ENCODE measurements around the gene CCDC124. TPM values are rescaled to one million over a fixed set of nuclear protein-coding genes. Genes with fewer than 3 reads are reported as not detected.

CCDC124 gene
- total RNA-seq, 6 experiments from 2014 or later, result 20.6 to 45.3 (median 30.7) TPM

DNA sequence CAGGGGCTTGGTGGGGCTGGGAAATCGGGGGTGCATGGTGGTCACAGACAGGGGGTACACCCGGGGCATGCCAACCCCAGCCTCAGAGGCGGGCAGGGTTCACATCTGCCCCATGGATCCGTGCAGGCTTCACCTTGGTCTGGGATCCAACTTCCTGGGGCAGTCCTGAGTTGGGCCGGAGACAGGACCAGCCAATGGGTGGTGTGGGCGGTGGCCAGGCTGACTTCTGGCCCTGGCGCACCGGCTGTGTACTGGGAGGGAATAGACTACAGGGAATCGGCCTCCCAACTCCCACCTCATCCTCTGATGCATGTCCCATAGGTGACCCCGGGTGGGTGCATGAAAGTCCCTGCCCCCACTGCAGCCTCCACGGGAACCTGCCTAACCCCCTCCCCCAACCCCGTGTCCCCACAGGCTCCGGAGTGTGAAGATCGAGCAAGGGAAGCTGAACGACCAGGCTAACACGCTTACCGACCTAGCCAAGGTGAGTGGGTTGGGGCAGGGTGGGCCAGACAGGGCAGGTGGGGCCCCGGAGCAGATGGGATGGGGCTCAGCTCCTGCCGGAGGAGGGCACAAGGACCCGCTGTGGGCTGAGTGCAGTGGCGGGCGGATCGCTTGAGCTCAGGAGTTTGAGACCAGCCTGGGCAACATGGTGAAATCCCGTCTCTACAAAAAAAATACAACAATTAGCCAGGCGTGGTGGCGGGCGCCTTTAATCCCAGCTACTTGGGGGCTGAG, 60.4 kb downstream of the CCDC124 start:
- intact Hi-C loops (cut with DNase I), result loop anchor here (5.0 kb wide), 2 partner anchors 51 to 126 kb away; no protein-coding TSS in a partner anchor
- Histone ChIP-seq H3K27me3 (no peaks in the 10 kb centered on the region), H3K9me3 (no peaks in the 10 kb centered on the region), H3K4me3 (no peak overlapping the region), H3K4me1 (no peaks in the 10 kb centered on the region), H3K27ac (no peak overlapping the region), H3K36me3 (no peaks in the 10 kb centered on the region)
- DNase-seq, result no peak
- 77% methylated on average over 8 of the region's 27 CpGs for WGBS (ENCODE audit: insufficient coverage, low coverage, low lambda C conversion rate, missing lambda C conversion rate)
- no peak for TF ChIP-seq POLR2A (IDR thresholded peaks at IDR 0.05)
- TF ChIP-seq, protein P1, sequence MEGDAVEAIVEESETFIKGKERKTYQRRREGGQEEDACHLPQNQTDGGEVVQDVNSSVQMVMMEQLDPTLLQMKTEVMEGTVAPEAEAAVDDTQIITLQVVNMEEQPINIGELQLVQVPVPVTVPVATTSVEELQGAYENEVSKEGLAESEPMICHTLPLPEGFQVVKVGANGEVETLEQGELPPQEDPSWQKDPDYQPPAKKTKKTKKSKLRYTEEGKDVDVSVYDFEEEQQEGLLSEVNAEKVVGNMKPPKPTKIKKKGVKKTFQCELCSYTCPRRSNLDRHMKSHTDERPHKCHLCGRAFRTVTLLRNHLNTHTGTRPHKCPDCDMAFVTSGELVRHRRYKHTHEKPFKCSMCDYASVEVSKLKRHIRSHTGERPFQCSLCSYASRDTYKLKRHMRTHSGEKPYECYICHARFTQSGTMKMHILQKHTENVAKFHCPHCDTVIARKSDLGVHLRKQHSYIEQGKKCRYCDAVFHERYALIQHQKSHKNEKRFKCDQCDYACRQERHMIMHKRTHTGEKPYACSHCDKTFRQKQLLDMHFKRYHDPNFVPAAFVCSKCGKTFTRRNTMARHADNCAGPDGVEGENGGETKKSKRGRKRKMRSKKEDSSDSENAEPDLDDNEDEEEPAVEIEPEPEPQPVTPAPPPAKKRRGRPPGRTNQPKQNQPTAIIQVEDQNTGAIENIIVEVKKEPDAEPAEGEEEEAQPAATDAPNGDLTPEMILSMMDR (IDR thresholded peaks at IDR 0.05), result no peak
- no peak for ATAC-seq

Small RNA genes lying within 50 kb of the gene (small RNA-seq; reads per million reads assigned to genes)
- 0 reads per million in 2 experiments for gene RNA5SP468

Other genes with a start within 250 kb of the CCDC124 start
- under 1 TPM in 1 of 6 experiments, not detected in 5; 0.02 TPM for gene UNC13A, start 244.7 kb upstream of the CCDC124 start, total RNA-seq
- 10 to 100 TPM; 11.1 to 31.3 (median 14.9) TPM for gene MAP1S, start 213.5 kb upstream of the CCDC124 start, total RNA-seq
- gene FCHO1, start 181.5 kb upstream of the CCDC124 start, total RNA-seq, result 1 to 10 TPM in 4 of 6 experiments, under 1 TPM in 2; 0.93 to 3.6 (median 1.3) TPM
- 10 to 100 TPM in 2 of 6 experiments, 1 to 10 TPM in 3, under 1 TPM in 1; 0.26 to 13.6 (median 3.1) TPM for gene B3GNT3, start 137.9 kb upstream of the CCDC124 start, total RNA-seq
- gene INSL3, start 111.5 kb upstream of the CCDC124 start, total RNA-seq, result not detected
- gene JAK3, start 85.0 kb upstream of the CCDC124 start, total RNA-seq, result 1 to 10 TPM; 1.1 to 5.5 (median 2.3) TPM
- 100 to 1,000 TPM; 449 to 778 (median 494) TPM for gene RPL18A, start 73.1 kb upstream of the CCDC124 start, total RNA-seq
- not detected for gene SLC5A5, start 61.1 kb upstream of the CCDC124 start, total RNA-seq
- not detected for gene KCNN1, start 34.1 kb downstream of the CCDC124 start, total RNA-seq
- gene ARRDC2, start 75.2 kb downstream of the CCDC124 start, total RNA-seq, result 10 to 100 TPM in 4 of 6 experiments, 1 to 10 TPM in 2; 3.6 to 28.5 (median 10.8) TPM
- gene IL12RB1, start 153.9 kb downstream of the CCDC124 start, total RNA-seq, result 1 to 10 TPM in 1 of 6 experiments, under 1 TPM in 5; 0.25 to 2.0 (median 0.70) TPM
- 10 to 100 TPM in 3 of 6 experiments, 1 to 10 TPM in 3; 8.0 to 17.9 (median 10.0) TPM for gene MAST3, start 164.8 kb downstream of the CCDC124 start, total RNA-seq
- gene PIK3R2, start 220.1 kb downstream of the CCDC124 start, total RNA-seq, result 10 to 100 TPM; 11.1 to 21.4 (median 14.6) TPM
- gene IFI30, start 240.8 kb downstream of the CCDC124 start, total RNA-seq, result 100 to 1,000 TPM in 3 of 6 experiments, 10 to 100 TPM in 3; 54.0 to 205 (median 91.8) TPM

Data from right lobe of liver (tissue), 6 donors.